Astrocyte of the cerebellum (primary cell): ENCODE measurements around the gene HELT.

Experiments used
- DNase-seq: peaks from one replicate; pipeline ENCODE4 v3.0.0-alpha.2; 2011; ENCODE audit warnings: low read depth
- H3K4me3 ChIP-seq: 2 replicates; pipeline ENCODE4 v1.5.1; 2011; ENCODE audit warnings: mild to moderate bottlenecking, low read depth, low read length, moderate library complexity
- in situ Hi-C: cut with HindIII; loops from 2 replicates; pipeline ENCODE4 v1.10.0; 2017; ENCODE audit warnings: low sequenced_read_pairs
- TF ChIP-seq, protein P1 (sequence below): IDR thresholded peaks from 2 replicates; pipeline ENCODE4 v1.5.1; 2012; ENCODE audit warnings: low read length, low read depth, moderate library complexity, mild to moderate bottlenecking; ENCODE audit errors: missing control alignments

Gene HELT

DNA sequence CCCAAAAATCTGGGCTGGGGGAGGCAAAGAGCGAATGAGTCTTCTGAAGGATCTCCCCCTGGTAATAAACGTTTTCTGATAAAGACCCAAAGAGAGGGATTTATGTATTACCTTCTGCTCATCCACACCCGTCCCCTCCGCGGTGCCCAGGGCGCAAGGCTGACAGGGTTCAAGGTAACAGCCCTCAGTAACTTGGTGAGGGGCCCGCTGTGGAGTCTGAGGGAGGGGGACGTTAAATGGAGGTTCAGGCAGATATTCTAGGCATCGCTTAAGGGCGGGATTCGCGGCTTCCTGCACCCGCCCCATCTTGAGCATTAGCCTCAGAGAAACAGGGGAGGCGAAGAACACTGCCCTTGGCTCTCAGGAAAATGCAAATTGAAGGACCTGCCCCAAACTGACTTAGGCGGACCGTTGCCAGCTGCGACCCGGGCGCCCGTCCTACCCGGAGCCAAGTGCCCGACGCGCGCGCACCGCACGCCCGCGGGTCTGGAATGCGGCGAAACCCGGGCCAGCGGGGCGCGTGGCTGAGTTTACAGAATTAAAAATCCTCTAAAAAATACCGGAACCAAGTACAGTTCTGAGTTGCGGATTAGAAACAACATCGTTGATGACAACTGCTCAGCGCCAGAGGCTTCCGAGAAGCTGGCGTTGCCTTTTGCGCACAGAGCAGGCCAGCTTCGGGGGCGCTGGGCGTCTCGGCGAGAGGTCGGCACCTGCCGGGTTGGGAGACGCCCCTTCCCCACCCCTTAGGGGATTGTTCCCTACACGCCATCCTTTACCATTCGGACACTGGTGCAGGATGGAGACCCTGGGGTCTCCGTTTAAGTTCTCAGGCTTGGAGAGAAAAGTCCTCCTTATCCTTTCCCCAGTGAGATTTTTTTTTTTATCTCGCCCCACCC lies 2.8 kb downstream of the HELT start:
- TF ChIP-seq, protein P1, sequence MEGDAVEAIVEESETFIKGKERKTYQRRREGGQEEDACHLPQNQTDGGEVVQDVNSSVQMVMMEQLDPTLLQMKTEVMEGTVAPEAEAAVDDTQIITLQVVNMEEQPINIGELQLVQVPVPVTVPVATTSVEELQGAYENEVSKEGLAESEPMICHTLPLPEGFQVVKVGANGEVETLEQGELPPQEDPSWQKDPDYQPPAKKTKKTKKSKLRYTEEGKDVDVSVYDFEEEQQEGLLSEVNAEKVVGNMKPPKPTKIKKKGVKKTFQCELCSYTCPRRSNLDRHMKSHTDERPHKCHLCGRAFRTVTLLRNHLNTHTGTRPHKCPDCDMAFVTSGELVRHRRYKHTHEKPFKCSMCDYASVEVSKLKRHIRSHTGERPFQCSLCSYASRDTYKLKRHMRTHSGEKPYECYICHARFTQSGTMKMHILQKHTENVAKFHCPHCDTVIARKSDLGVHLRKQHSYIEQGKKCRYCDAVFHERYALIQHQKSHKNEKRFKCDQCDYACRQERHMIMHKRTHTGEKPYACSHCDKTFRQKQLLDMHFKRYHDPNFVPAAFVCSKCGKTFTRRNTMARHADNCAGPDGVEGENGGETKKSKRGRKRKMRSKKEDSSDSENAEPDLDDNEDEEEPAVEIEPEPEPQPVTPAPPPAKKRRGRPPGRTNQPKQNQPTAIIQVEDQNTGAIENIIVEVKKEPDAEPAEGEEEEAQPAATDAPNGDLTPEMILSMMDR = no peak
- in situ Hi-C loops = no loop called here
- H3K4me3 ChIP-seq = no peak overlapping the region
- DNase-seq = no peak

DNA sequence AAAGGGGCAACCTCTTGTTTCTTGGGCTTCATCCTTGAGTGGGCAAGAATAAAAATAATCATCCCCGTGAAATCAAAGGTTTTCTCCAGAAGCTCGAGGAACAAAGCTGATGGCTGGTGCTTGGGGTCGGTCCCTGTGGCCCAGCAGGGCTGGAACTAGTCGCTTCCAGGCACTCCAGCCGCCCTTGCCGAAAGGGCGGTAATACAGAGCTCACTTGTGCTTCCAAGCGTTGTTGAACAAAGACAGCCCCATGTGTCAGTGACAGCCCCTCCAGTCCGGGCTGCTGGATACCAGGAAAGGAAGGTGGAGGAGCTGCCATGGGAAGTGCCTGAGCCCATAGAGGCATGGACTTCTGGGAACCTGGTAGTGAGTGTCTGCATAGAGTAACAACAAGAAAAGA lies 5.2 kb downstream of the HELT start:
- H3K4me3 ChIP-seq = no peak overlapping the region
- in situ Hi-C loops = no loop called here
- no peak for DNase-seq
- TF ChIP-seq, protein P1 = no peak

DNA sequence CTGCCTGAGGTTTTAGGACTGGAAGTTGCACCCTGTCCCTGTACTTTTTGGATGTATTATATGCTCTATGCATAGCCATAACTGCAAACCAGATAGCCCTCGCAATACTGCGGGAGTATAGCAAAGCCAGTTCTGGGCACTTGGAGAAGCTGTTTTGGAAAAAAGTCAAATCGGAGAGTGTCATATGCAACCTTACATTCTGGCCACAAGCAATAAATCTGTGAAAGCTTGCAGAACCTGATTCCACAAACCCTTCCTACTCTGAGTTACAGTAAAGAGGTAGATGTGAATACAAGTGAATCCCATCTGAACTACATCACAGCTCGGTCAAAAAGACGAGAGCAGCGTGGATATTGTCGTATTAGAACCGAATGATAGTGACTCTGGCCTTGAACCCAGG lies 10.3 kb downstream of the HELT start:
- no peak for DNase-seq
- TF ChIP-seq, protein P1 = no peak
- in situ Hi-C loops = no loop called here
- no peak overlapping the region for H3K4me3 ChIP-seq

DNA sequence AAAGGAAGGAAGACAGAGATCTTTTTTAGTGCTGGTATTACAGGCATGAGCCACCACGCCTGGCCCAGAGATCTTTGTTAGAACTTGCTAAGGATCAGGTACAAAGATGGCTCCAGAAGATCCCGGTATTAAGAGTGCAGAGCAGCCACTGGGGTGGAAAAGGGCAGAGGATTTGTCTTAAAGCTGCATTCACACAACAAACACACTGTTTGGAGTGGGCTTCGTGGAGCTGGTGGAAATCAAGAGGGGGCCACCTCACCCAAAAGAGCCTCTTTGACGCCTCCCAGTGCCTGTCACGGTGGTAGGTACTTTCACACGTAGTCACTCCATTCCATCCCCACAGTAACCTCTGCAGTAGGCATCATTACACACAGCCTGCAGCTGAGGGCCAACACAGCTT lies 13.3 kb downstream of the HELT start:
- no peak for DNase-seq
- in situ Hi-C loops = no loop called here
- TF ChIP-seq, protein P1 = no peak
- H3K4me3 ChIP-seq = no peak overlapping the region

DNA sequence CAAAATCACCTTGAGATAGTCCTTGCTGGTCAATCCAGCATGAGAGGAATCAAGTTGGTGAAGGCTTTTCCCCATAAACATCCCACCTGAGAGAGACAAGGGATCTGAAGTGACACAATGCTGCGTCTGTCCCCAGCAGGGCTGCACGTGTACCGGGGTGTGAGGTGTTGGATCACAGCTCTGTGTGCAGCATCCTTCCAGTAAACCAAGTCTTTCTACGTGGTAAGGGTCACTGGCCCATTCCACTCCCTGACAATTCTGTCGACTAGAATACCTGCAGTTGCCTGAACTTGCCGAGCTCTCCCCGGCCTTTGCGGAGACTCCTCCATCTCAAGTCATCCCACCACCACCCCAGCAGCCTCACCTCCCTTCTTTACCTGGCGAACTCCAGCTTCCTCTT lies 14.8 kb downstream of the HELT start:
- DNase-seq = no peak
- in situ Hi-C loops = no loop called here
- TF ChIP-seq, protein P1 = no peak
- H3K4me3 ChIP-seq = no peak overlapping the region

DNA sequence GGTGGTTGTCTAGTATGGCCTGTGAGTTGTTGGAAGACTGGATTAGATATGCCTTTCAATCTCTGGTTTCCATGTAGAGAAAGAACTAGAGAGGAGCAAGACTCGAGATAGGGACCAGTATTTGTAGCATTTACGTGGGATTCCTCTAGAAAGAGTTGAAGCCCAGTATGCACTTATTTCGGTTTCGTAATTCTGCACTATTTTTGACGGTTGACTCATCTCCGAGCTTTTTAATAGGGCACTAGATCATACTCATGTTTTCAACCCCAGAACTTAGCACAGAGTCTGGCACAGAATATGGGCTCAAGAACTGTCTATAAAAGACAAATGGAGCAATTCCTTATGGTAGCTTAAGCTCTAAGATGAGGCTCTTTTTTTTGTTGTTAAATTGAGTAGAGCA lies 15.7 kb downstream of the HELT start:
- in situ Hi-C loops = no loop called here
- TF ChIP-seq, protein P1 = no peak

More for the DNA sequence above, 15.7 kb downstream of the HELT start:
- H3K4me3 ChIP-seq = no peak overlapping the region
- DNase-seq = no peak
